GM06990 (cell line): ENCODE measurements around the gene ALDH1B1.

Source experiments
- DNase-seq: peaks from one replicate; pipeline ENCODE4 v3.0.0-alpha.2; 2011; ENCODE audit not compliant: insufficient read length; ENCODE audit errors: extremely low read depth
- H3K27me3 ChIP-seq: replicated peaks from 2 replicates; pipeline ENCODE4 v1.6.0; 2011; ENCODE audit warnings: low read length; ENCODE audit not compliant: control insufficient read depth, insufficient read depth
- H3K36me3 ChIP-seq: 2 replicates; pipeline ENCODE4 v1.5.1; 2011; ENCODE audit warnings: low read length; ENCODE audit not compliant: control insufficient read depth, insufficient read depth
- H3K4me3 ChIP-seq: replicated peaks from 2 replicates; pipeline ENCODE4 v1.5.1; 2011; ENCODE audit warnings: low read depth, mild to moderate bottlenecking, control low read depth, low read length
- TF ChIP-seq, protein P1 (sequence below): IDR thresholded peaks from 2 replicates; pipeline ENCODE4 v1.5.1; 2011; ENCODE audit warnings: low read length, control low read depth, mild to moderate bottlenecking, inconsistent platforms; ENCODE audit not compliant: insufficient read depth, poor library complexity, severe bottlenecking

Gene ALDH1B1

DNA sequence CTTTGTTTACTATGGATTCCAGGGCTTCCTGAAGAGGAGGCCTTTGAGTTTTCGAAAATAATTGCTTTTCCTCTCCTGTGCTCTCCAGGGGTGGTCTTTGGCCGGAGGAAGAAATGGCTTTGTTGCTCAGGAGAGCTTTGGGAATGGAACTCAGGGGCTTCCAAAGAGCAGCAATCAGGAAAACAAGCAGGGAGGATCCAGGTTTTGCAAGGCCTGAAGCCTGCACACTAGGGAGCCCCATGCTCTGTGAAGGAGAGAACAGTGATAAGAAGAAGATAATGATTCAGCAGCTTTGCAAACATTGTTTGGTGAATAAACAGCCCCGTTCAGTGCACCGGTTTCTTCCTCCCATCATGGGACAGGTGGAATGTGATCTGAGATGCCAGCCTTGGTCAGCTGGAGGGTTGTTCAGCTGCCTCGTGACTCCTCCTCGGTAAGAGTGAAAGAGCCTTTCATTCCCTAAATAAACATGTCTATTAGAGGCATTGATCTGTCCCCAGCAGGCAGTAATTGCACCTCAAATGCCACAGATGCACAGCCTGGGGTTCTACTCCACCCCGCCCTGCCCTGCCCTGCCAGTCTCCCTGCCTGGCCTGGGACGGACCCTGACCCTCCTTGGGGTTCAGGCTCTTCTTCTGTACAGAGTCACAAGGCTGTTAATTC lies 11.5 kb upstream of the ALDH1B1 start:
- Histone ChIP-seq H3K4me3 (no peak overlapping the region), H3K27me3 (no peaks in the 10 kb centered on the region), H3K36me3 (no peaks in the 10 kb centered on the region)
- TF ChIP-seq, protein P1, sequence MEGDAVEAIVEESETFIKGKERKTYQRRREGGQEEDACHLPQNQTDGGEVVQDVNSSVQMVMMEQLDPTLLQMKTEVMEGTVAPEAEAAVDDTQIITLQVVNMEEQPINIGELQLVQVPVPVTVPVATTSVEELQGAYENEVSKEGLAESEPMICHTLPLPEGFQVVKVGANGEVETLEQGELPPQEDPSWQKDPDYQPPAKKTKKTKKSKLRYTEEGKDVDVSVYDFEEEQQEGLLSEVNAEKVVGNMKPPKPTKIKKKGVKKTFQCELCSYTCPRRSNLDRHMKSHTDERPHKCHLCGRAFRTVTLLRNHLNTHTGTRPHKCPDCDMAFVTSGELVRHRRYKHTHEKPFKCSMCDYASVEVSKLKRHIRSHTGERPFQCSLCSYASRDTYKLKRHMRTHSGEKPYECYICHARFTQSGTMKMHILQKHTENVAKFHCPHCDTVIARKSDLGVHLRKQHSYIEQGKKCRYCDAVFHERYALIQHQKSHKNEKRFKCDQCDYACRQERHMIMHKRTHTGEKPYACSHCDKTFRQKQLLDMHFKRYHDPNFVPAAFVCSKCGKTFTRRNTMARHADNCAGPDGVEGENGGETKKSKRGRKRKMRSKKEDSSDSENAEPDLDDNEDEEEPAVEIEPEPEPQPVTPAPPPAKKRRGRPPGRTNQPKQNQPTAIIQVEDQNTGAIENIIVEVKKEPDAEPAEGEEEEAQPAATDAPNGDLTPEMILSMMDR = no peak
- DNase-seq = no peak

DNA sequence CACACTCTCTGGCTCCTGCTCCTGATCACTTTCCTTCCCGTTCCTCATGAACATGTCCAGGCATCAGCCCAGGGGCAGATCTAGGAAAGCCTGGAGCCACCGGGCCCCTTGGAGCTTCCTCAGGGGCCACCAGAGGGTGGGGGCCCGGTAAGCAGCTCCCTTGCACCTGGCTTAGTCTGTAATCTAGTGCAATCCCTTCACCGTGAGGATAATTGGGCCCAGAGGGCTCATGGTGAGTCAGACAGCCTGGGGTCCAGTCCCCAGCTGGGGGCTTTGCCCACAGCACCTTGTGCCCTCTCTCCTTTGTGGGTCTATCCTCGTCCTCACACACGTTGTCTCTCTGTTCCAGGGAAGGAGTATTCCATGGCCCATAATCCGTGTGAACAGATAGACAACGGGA lies 10.4 kb upstream of the ALDH1B1 start:
- H3K27me3 ChIP-seq = no peaks in the 10 kb centered on the region
- H3K4me3 ChIP-seq = no peak overlapping the region
- no peaks in the 10 kb centered on the region for H3K36me3 ChIP-seq
- TF ChIP-seq, protein P1 = no peak
- DNase-seq = no peak

GRCh38 chr9:38384990-38385848 lies 7.3 kb upstream of the ALDH1B1 start:
- Histone ChIP-seq H3K4me3 (no peak overlapping the region), H3K27me3 (no peaks in the 10 kb centered on the region), H3K36me3 (no peaks in the 10 kb centered on the region)
- DNase-seq = no peak
- TF ChIP-seq, protein P1 = no peak

- H3K36me3 ChIP-seq = no peaks in the 10 kb centered on the region
- no peak overlapping the region for H3K4me3 ChIP-seq
- TF ChIP-seq, protein P1 = no peak
- DNase-seq = no peak
- H3K27me3 ChIP-seq = no peaks in the 10 kb centered on the region
These were observed 6.6 kb upstream of the ALDH1B1 start for GRCh38 chr9:38385896-38386295.

DNA sequence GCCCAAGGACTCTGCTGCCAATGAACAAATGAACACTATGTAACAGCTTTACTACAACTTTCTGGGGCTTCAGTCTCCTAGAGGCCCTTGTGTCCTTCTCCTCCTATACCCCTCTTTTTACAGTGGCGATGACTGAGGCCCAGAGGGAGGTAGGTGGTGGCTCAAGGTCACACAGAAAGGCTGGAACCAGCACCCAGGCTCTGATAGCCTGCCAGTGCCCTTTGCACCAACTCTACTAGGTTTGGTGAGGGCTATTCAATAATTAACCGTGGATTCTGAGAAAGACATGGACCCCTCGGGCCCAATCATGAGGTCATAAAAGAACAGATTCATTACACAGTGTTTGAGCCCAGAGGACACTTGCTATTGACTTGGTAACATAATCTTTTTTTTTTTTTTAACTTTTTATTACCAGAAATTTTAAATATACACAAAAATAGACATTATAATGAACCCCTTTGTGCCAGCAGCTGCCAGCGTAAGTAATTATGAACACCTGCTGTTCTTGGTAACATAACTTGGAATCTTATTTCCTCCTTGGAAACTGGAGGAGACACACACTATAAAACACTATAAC lies 6.1 kb upstream of the ALDH1B1 start:
- no peaks in the 10 kb centered on the region for H3K27me3 ChIP-seq
- no peak overlapping the region for H3K4me3 ChIP-seq
- no peak for DNase-seq
- no peaks in the 10 kb centered on the region for H3K36me3 ChIP-seq
- TF ChIP-seq, protein P1 = no peak
